HG03558 (cell line): ENCODE measurements around the gene STRA8.

Source experiments
- ATAC-seq: cut with Tn5 transposase; IDR thresholded peaks from one replicate; pipeline ENCODE4 v1.9.1; 2021; ENCODE audit warnings: moderate number of reproducible peaks; ENCODE audit not compliant: unreplicated experiment; ENCODE audit errors: extremely low read depth

Gene STRA8, protein sequence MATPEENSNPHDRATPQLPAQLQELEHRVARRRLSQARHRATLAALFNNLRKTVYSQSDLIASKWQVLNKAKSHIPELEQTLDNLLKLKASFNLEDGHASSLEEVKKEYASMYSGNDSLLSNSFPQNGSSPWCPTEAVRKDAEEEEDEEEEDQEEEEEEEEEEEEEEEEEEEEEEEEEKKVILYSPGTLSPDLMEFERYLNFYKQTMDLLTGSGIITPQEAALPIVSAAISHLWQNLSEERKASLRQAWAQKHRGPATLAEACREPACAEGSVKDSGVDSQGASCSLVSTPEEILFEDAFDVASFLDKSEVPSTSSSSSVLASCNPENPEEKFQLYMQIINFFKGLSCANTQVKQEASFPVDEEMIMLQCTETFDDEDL

DNA sequence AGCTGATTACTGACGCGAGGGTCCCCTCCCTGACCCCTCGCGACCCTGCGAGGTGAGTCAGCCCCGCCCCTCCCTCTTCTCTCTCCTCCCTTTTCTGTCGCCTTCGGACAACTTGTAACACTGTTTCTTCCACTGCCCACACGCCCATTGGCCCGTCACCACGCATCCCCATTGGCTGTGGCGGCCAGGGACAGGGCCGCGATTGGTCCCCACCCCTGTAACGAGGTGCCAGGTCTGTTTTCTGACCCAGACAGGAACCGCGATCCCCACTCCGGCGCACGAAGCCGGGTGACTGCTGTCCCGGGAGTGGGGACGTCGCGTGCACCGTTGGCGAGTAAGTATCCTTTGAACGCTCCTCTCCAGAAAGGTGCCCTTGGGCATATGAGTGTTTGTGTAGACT is at the start of gene STRA8:
Gene STRA8 (plus strand): TSS at position 269 of the 400 bp plus-strand sequence. CDS start 6,687 bp downstream, outside the sequence.
- ATAC-seq: no peak

DNA sequence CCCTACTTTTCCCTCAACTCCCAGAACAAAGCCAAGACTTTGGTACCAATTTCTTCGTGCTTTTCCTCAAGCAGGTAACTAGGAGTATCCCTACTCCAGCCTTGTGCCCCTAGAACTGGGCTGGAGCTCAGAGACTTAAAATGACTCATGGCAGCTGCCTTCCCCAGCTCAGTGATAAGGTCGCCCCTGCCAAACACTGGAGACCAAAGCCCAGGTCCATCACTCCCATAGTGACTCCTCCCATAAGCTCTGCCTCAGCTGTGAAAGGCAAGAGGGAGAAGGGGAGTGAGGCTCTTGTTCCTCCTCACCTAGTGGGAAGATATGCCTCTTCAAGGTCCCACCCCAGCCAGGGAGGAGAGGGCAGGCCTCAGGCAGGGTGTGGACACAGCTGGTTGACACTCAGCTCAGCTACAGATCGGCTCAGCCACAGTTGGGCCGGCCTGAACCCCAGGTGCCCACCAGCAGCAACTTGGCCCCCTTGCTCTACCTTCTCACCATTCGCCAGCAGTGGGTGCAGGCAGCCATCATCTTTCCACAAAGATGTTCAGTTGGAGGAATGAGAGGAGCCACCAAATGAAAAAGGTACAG is 49.3 kb upstream of the STRA8 start:
- no peak for ATAC-seq

DNA sequence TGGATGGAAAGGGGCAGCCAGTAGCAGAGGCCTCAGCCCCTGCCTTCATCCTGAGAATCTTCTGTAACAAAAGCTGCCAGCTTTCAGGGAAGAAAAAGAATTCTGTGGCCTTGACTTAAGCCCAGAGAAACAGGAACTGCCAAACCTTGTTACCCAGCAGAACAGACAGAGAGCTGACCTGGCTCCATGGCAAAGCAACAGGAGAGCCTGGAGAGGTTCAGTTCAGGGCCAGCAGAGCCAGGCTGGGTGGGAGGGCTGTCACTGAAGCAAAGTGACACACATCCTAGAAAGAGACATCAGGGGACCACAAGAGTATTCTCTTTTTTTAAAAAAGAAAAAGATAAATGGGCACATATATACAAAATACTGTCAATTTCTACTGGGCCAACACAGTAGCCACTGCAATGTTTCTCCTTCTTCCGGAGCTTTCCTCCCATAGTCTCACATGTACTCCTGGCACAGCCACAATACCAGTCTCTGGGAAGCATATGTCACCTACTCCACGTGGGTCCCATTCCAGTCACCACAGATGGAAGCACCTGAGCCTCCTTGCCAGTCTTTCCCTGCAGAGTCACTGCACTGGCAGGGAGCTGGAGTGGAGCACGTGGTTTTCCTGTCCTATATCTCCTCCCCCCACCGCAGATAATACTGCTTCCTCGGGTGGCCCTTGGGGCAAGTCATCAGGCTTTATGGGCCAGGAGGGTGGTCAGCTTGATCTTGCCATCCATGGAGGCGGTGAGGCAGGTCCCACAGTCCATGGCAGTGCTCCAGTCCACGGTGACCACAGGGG is 48.0 kb upstream of the STRA8 start:
- no peak for ATAC-seq

DNA sequence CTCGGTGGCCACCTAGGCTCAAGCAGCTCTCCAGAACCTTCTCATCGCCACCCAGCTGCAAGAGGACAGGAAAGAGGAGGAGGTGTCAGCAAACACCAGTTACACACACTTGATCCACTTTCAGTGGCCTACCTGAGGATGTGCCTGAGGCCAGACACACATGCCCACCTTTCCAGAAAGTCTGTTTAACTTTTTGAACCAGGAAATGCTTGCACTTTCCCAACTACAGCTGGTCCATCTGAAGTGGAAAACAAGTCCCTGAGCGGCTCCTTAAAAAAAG is 47.4 kb upstream of the STRA8 start:
- no peak for ATAC-seq

DNA sequence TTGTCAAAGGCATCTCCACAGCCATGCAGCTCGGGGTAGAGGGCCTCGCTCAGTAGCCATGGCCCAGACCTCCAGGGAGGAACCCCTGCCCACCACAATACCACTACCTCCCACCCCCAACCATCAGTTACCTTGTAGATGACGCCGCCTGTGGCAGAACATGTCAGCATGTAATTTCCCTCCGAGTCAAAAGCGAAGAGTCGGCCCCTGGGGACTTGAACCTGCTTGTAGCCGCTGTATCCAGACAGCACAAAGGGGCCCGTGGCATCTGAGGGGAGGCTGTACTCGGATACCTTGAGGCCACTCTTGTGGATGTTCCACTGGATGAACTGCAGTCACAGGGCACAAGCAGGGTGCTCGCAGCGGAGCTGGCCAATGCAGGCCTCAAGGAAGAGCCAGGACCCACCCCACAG is 46.8 kb upstream of the STRA8 start:
- ATAC-seq: peak; percentile 56

DNA sequence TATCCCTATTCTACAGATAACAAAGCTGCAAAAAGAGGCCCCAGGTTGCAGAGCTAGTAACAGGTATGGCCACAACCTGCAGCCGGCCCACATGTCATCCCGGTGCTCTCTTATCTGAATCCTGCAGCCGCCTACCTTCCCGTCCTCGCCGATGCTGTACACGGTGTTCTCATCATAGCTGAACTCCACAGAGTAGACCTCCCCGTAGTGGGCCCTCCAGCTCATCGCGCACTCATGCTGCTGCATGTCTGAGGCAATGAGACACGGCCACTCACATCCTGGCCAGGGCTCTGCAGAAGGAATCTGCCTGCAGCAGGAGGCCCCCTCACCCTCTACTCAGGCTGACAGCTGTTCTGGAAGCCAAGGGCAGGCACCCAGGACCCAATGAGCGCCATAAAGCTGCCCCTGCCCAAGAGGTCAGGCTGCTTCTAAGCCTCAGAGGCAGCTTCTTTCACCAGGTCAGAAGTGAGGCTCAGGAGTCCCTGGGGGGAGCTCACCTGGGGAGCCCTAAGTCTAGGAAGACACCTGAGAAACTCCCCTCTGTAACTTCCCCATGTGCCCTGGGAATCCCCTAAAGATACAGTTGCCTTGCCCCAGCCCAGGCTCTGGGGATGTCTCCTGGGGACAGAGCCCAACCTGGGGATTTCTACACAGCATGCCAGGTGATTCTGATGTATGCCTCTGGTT is 45.2 kb upstream of the STRA8 start:
- ATAC-seq: no peak

DNA sequence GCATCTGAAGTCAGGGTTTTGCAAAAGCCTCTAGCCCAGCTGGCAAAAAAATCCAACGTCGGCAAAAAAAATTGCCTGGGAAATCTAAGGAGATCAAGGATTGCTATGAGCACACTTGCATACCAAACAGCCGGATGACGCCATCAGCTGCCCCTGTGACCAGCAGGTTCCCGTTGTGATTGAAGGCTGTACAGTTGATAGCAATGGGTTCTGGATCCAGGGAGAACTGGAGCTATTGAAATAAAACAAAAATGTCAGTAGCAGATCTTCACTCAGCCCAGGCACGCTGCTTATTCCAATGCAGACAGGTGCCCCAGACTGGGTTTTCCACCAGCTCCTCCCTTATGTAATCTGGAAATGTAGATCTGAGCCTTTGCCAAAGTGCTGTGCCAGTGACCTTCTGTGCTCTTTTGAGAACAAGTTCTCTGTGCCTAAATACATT is 44.4 kb upstream of the STRA8 start:
- no peak for ATAC-seq

DNA sequence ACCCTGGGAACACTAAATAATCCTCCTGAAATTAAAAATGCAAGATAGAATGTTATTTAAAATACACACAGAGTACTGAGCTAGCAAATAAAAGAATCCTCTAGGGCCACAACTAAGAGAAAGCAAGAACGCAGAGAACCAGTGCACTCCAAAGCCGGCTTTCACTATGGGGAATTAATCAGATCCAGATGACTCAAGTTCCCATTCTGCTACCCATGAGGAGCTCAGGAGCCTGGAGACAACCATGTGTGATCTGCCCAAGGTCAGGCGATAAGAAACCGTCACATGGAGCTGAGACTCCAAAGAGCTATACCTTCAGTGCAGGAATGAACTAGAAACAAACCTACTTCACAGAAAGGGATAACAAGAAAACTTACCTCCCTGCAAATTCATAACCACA is 43.7 kb upstream of the STRA8 start:
- ATAC-seq: no peak

DNA sequence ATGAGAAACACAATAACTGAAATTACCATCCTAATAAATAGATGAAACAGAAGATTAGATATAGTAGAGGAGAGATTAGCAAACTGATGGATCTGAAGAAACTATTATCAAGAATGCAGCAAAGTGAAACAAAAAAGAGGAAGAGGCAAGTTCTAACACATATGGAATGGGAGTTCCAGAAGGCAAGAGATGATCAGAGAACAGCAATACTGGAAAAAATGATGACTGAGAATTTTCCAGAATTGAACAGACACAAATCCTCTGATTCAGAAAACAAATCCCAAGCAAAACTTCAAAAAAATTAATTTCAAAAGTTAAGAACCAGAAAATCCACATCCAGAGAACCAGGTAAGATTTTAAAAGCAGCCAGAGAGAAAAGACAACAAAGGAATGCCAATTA is 42.9 kb upstream of the STRA8 start:
- no peak for ATAC-seq

DNA sequence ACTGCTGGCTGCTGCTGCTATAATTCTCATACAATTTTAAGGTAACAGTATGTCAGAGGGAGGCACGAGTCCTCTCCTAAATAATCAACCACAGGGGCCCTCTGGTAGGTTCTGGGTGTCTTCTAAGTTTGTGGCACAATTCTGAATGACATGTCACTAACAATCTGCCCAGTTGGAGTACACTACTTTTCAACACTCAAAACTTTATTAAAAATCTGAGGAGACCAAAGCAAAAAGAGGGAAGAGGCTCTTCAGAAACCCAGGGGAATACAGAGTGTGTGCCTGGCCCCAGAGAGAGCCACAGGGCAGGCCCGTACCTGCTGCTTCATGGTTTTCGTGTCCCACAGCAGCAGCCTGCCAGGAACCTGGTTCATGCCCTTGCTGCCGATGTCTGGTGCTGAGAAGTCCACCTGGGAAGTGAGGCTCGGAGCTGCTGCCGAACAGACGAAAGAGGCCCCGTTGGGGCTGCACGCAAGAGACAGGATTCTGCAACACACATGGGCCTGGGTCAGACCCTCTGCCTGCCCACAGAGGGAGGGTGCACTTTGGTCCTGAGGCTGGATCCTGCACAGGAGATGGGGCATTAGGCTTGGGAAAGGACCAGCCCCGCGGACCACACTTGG is 40.6 kb upstream of the STRA8 start:
- no peak for ATAC-seq

DNA sequence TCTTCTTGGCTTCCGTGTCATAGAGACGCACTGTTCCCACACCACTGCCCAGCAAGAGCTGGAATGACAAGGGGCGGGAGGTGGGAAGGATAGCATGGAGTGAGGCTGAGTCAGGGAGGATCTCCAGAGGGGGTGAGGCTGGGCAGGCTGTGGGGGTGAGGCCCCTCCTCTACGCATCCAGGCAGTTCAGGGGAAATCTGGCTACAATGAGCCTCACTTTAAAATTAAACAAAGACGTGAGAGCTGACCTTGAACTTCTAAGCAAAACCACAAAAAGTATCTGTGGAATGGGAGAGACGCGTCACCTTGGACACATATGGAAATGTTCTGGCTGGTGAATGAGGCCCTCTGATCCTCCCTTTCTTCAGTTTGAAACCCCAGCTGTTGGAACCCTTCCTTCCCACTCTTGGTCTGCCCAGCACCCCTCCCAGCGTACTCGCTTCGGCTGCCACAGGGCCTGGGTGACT is 40.0 kb upstream of the STRA8 start:
- ATAC-seq: no peak

DNA sequence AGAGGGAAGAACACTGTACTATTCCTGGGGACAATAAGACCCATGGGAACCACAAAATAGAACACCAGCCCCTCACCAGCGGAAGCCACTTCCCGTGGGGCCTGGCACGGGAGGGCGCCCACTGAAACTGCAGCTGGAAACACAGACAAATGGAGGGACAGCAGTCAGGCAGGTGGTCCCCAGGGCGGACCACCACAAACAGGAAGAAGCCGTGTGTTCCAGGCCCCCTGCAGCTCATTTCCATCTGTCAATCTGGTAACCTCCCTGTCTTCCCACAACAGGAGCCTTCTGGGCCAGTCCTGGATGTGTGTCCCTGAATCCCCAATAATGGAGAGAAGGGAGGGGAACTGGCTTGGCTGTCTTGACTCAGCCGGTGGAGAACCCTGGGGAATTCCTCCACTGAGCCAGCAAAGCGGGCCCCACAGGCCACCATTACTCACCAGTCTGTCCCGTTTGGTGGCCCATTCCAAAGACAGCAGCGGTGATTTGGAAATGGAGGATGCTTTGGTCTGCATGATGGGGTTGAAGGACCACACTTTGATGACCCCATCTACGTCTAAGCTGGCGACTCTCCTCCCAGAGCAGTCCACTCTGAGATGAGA is 39.0 kb upstream of the STRA8 start:
- ATAC-seq: no peak

DNA sequence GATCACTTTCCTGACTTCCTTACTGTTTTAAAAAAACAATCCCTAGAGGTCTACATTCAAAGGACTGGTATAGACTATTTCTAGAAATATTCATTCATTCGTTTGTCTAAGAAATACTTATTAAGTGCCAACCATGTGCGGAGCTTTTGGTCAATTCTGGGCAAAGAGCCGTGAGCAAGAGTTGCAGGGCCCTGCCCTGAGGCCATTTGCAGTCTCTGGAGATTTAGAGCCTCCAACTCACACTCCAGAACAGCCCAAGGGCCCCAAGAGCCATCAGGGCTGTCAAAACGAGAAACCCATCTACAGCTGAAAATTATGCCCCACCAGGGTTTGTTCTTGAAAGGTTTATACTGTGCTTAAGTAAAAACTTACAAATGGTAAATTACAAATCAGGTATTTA is 38.5 kb upstream of the STRA8 start:
- ATAC-seq: no peak

DNA sequence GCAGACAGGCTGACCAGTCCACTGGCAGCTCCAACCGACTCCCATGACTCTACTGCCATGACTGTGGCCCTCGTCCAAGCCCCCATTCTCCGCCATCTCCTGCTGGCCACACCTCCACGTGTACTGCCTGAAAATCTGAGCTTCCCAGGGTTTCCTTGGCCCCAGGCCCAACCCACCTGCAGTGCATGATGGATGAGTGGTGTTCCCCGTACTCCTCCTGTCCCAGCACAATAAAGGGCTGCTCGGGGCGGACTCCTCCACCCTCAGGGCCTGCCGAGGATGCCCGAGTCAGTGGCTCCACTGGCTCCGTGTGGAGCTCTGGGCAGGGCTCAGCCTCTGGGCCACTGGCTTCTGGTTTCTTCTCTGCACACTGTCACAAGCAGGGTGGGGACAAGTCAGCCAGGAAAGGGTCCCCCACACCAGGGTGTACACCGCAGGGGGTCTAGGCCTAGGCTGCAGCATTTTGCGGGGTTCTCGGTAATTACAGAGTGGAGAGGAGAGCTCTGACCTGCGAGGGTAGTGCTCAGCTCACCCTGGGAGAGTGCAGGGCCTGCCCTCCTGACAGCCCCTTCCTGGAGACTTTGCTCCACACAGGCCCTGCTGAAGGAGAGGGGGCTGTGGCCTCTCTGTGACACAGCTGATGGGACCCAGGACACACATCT is 37.5 kb upstream of the STRA8 start:
- ATAC-seq: no peak

DNA sequence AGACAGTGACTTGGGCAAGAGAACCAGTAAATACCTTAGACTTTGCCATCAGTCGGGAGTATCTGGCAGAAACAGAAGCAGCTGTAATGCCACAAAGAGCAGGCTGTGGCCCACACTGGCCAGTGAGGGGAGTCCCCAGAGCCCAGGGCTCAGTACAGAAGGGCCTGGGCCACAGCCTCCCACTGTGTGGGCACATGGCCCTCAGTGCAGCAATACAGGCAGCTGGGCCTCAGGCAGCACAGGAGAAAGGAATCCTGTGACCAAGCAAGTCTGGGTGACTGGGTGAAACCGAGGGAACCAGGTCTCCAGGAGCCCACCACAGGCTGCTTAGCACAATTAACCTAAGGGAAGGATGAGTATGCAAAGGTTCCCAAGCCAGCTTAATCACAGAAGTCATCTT is 36.3 kb upstream of the STRA8 start:
- ATAC-seq: no peak

DNA sequence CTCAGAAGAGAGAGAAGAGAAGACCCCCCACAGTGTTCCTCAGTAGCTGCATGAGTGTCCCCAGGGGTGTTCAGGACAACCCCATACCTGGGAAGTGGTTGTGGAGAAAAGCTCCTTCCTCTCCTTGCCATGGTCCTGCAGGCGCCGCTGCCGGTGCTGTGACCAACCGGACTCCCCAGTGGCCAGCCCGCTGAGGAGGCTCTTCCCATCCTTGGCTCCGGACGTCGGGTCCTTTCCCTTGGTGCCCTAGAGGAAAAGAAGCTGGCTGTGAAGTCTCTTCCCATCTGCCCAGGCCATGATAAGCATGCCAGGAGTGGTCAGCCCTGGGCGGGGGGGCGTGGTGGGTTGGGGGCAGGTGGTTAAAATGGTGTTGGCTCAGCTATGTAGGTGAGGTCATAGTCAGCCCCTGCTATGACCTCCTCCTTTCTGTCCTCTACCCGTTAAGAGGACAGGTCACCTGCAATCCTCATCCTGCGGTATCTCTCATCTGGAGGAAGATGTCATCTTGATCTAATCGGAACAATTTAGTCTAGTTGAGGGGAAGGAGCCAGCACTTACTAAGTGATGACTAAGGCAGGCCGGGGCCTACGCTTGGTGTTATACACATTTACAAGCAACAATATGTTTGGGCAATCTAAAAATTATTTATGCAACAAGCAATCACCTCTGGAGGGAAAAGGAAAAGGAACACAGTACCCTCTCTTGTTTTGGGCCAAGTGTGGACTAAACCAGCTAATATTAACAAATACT is 35.6 kb upstream of the STRA8 start:
- ATAC-seq: no peak

DNA sequence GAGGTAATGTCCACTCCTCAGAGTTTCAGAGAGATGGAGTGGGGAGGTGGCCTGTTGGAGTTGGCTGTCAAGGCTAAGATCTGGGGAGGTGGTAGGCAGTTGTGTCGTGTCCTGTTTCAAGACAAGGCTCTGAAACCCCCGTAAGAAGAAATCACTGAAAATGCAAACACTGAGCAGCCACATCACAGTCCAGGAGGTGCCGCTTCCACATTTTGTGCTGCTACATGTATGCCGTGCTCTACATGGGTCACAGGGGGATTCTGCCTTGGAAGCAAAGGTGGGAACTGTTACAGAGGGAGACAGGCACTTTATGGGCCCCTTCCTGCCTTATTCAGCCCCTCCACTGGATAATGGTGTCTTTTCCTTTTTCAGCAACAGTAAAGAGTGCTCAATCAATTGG is 34.2 kb upstream of the STRA8 start:
- no peak for ATAC-seq

DNA sequence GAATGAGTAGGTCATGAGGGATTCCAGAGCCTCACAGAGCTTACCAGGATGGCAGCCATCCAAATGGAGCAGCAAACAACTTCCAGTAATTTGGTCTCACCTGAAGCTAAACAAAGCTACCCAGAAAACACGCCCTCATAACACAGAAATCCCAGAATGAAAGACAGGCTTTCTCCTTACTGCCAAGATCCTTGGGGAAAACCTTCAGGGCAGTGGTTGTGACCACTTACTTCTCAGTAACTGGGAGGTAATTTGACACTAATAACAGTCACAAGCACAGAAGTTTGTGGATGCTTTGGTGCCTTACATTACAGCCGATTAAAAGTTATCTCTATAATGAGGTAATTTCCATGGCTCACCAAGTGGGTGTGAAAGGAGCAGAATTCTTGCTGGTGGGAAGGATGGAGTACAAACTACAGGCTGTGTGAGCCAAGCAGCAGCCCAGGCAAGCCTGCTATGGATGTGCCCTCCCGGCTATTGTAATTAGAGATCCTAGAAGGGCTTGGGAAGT is 32.8 kb upstream of the STRA8 start:
- ATAC-seq: no peak

DNA sequence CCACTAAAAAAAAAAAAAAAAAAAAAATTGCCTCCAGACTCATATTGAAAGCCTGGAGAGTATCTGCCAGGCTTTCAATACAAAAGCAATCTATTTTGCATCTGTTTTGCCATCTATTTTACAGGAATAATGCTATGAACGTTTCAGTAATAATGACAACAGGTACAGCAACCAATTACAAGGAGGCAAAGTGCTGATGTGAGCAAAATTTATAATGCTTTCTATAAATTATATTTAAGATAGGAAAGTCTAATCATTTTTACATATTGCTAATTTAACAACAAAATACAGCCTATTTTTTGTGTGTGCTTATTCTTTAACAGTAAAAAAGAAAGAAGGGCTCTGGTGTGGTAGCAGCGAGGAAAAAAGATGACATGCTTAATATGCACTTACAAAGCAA is 32.3 kb upstream of the STRA8 start:
- ATAC-seq: no peak
